RWPE1 (cell line): ENCODE results near the gene ABCA13.

ENCODE experiments used
- CTCF ChIA-PET: fragments of 350-600 bp; sonication (Branson Sonifier 250); formaldehyde crosslinking; extraction: SDS; loops from one replicate; lab custom pipeline; 2021; lab: Yijun Ruan, JAX
- POLR2A ChIA-PET: fragments of 400-600 bp; formaldehyde crosslinking; extraction: SDS; loops from one replicate; lab custom pipeline; 2020; ENCODE audit warnings: antibody characterized with exemption; ENCODE audit not compliant: low non-redundant PET; lab: Yijun Ruan, JAX
- DNase-seq: peaks from one replicate; pipeline ENCODE4 v3.0.0; 2012; ENCODE audit warnings: low spot score
- H3K27ac ChIP-seq: fragments of 450-650 bp; 2 replicates; pipeline ENCODE4 v1.5.1; 2017
- TF ChIP-seq, protein P1 (sequence below): fragments of 450-650 bp; conservative IDR thresholded peaks from 2 replicates; pipeline ENCODE4 v1.5.1; 2017; ENCODE audit warnings: low read depth, mild to moderate bottlenecking

ABCA13 gene

DNA sequence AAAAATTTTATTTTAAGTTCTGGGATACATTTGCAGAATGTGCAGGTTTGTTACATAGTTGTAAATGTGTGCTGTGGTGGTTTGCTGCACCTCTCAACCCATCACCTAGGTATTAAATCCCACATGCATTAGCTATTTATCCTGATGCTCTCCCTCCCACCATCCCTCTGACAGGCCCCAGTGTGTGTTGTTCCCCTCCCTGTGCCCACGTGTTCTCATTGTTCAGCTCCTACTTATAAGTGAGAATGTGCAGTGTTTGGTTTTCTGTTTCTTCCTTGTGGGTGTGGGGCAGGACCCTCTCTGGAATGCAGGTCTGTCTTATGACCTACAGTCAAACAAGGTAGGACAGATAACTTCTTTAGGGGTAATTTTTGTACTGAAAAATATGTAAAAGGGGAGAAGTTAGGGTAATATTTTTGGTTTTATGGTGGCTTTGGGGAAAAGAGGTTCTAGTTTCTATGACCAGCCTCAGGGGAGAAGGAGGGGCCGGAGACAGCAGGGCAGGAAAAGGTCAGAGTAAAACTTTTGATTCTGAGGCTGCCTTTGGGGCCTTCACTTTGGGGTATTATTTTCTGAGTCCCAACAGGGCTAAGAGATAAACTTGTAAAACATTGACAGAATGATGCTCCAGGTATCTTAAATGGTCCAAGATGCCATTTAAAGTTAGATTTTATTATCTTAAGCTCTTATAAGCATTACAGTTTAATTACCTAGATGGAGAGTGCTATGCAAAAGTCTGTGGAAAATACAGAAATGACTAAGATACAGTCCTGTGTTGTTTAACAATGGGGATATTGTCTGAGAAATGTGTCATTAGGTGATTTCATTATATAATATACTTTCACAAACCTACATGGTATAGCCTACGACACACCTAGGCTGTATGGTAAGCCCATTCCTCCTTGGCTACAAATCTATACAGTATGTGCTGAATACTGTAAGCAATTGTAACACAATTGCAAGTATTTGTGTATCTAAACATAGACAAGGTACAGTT is 354.8 kb downstream of the ABCA13 start:
- TF ChIP-seq, protein P1, sequence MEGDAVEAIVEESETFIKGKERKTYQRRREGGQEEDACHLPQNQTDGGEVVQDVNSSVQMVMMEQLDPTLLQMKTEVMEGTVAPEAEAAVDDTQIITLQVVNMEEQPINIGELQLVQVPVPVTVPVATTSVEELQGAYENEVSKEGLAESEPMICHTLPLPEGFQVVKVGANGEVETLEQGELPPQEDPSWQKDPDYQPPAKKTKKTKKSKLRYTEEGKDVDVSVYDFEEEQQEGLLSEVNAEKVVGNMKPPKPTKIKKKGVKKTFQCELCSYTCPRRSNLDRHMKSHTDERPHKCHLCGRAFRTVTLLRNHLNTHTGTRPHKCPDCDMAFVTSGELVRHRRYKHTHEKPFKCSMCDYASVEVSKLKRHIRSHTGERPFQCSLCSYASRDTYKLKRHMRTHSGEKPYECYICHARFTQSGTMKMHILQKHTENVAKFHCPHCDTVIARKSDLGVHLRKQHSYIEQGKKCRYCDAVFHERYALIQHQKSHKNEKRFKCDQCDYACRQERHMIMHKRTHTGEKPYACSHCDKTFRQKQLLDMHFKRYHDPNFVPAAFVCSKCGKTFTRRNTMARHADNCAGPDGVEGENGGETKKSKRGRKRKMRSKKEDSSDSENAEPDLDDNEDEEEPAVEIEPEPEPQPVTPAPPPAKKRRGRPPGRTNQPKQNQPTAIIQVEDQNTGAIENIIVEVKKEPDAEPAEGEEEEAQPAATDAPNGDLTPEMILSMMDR: no peak
- DNase-seq: no peak
- POLR2A ChIA-PET: no interaction called here
- no peak overlapping the region for H3K27ac ChIP-seq
- CTCF ChIA-PET: no interaction called here

DNA sequence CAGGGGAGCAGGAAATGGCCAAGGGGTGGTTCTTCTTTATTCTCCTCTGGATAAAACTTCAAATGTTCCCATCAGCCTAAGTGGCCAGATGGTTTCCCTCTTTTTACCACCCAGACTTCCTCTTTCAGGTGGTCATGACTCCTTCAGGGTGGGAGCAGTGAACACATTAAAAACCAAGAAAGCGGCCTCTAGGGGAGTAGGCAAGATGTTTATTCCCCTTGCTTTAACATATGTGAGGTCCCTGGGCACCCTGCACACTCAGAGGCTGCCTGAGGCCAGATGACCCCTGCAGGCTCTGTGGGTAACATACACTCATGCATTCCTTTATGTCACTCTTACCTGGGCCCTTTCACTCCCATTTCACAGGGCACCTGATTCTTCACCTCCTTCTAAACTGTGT is 357.4 kb downstream of the ABCA13 start:
- TF ChIP-seq, protein P1: no peak
- CTCF ChIA-PET: no interaction called here
- no peak overlapping the region for H3K27ac ChIP-seq
- POLR2A ChIA-PET: no interaction called here
- no peak for DNase-seq

DNA sequence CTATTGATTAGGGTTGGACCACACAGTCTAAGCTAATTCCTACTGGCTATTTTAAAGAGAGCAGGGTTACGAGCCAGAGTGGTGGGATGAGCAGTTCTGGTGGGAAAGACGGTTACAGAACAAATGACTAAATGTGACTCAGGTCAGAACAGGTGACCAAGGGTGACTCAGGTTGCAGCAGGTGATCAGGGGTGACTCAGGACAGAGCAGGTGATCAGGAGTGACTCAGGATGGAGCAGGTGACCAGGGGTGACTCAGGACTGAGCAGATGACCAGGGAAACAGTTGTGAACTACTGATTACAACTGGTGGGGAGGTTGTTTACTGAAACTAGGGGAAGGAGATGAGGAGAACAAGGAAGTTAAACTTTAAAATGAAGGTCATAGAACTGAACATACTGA is 366.3 kb downstream of the ABCA13 start:
- H3K27ac ChIP-seq: no peak overlapping the region
- TF ChIP-seq, protein P1: no peak
- POLR2A ChIA-PET: no interaction called here
- CTCF ChIA-PET: no interaction called here
- DNase-seq: peak; percentile 18

DNA sequence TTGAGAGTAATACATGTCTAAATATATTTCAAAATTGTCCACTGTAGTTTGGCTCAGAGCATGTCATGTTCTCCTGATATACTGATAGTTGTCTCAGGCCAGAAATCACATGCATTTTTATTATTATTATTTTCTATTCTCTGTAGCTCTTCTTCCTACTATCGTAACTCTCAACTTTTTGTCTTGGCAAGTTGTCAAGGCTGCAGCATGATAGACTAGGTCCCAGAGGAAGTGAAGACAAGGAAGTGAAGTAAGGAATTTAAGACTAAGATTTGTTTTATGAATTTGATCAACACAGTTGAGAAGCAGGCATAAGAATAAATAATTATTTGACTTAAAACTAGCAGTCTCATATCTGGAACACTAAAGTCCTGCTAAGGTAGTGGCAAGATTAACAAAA is 369.5 kb downstream of the ABCA13 start:
- TF ChIP-seq, protein P1: no peak
- no peak overlapping the region for H3K27ac ChIP-seq
- no peak for DNase-seq
- ChIA-PET CTCF (no interaction called here), POLR2A (no interaction called here)

DNA sequence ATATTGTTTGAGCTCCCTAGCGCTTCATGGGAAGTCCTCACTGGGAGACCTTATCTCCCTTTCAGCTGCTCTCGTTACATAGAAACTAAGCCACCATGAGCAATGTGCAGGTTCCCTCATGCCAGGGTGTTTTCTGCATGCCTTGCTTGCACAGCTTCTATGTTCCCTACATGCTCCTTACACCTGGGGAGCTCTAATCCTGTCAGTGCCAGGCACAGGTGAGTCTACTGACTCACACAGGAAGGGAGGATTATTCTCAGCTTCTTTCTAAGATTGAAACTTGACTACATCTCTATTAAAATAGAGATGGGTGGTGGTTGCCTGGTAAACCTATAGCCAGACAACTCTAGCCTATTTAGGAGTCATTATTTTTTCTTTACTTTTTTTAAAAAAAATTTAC is 377.4 kb downstream of the ABCA13 start:
- no peak overlapping the region for H3K27ac ChIP-seq
- TF ChIP-seq, protein P1: no peak
- no peak for DNase-seq
- ChIA-PET POLR2A (no interaction called here), CTCF (interaction anchor here (0.7 kb wide), 1 partner anchor 26 kb away, joined by 4 read pairs; no protein-coding TSS in a partner anchor)

DNA sequence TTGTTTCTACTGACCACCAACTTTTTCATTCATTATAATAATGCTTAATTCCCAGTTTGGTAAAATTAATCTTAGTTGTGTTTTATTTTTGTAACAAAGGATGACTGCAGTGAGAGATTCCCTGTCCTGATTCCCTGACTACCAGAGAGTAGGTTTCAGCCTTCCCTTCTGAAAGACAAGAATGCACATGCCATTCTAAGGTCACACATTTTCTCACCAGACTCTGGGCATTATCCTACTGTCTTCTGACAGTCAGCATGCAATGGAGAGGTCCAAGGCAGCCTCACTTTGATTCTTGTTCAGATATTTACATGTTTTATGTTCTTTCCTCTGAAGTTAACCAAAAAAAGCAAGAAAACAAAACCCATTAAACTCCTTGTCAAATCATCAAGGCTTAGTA is 380.4 kb downstream of the ABCA13 start:
- TF ChIP-seq, protein P1: no peak
- no peak for DNase-seq
- CTCF ChIA-PET: interaction anchor here (0.7 kb wide), 1 partner anchor 32 kb away, joined by 7 read pairs; no protein-coding TSS in a partner anchor
- H3K27ac ChIP-seq: no peak overlapping the region
- POLR2A ChIA-PET: no interaction called here
